Activated T-helper 2 cell treated with anti-CD3 and anti-CD28 coated beads, Interferon-gamma antibody, Interleukin-2, Interleukin-4, amounts not matched to agents 10 μg/mL and 5 μg/mL and 100 μg/mL, durations not matched to agents 14 hours and 24 hours and 36 hours (primary cell): ENCODE measurements around the gene APPL2. TPM values are rescaled to one million over a fixed set of nuclear protein-coding genes. Genes with fewer than 3 reads are reported as not detected.

ENCODE experiments used
- DNase-seq: peaks from one replicate; pipeline ENCODE4 v3.0.0; 2021; ENCODE audit warnings: low spot score
- H3K27ac Mint-ChIP-seq: one replicate; pipeline ENCODE4 v1.8.0; 2021; ENCODE audit warnings: mixed read lengths
- H3K27me3 Mint-ChIP-seq: one replicate; pipeline ENCODE4 v1.8.0; 2021; ENCODE audit warnings: low read depth, mixed read lengths
- H3K36me3 Mint-ChIP-seq: one replicate; pipeline ENCODE4 v1.8.0; 2021; ENCODE audit warnings: low read depth, mixed read lengths
- H3K4me1 Mint-ChIP-seq: one replicate; pipeline ENCODE4 v1.8.0; 2021; ENCODE audit warnings: low read depth, mixed read lengths
- H3K4me3 Mint-ChIP-seq: one replicate; pipeline ENCODE4 v1.8.0; 2021; ENCODE audit warnings: low read depth, mild to moderate bottlenecking, moderate library complexity, mixed read lengths
- H3K9me3 Mint-ChIP-seq: one replicate; pipeline ENCODE4 v1.8.0; 2021; ENCODE audit warnings: mixed read lengths
- intact Hi-C: fragments of 100-400 bp; cut with micrococcal nuclease; formaldehyde crosslinking; loops from one replicate; pipeline ENCODE4 v1.15.1; 2023
- total RNA-seq: library from RNA; stranded (reverse); gene quantifications from 2 replicates; pipeline ENCODE4 v1.2.3, GENCODE V29; 2022

APPL2 gene
- total RNA-seq, 1 donor from 2014 or later, result 28.8 TPM

GRCh38 chr12:105166736-105167135 is 69.2 kb downstream of the APPL2 start:
- Mint-ChIP-seq H3K9me3 (no peaks in the 10 kb centered on the region), H3K27ac (no peak overlapping the region), H3K27me3 (no peaks in the 10 kb centered on the region), H3K36me3 (peaks cover 55% of the 10 kb centered on the region), H3K4me3 (no peak overlapping the region), H3K4me1 (peaks cover 11% of the 10 kb centered on the region)
- intact Hi-C loops, result no loop called here
- no peak for DNase-seq

- Mint-ChIP-seq H3K36me3 (peaks cover 60% of the 10 kb centered on the region), H3K4me3 (no peak overlapping the region), H3K27ac (no peak overlapping the region), H3K9me3 (no peaks in the 10 kb centered on the region), H3K27me3 (no peaks in the 10 kb centered on the region), H3K4me1 (peaks cover 6% of the 10 kb centered on the region)
- intact Hi-C loops, result no loop called here
- no peak for DNase-seq
Observed at GRCh38 chr12:105164068-105164467, 71.9 kb downstream of the APPL2 start.

GRCh38 chr12:105162174-105162573 is 73.8 kb downstream of the APPL2 start:
- Mint-ChIP-seq H3K36me3 (peaks cover 66% of the 10 kb centered on the region), H3K9me3 (no peaks in the 10 kb centered on the region), H3K27me3 (no peaks in the 10 kb centered on the region), H3K27ac (no peak overlapping the region), H3K4me3 (no peak overlapping the region), H3K4me1 (peaks cover 10% of the 10 kb centered on the region)
- no peak for DNase-seq
- intact Hi-C loops, result no loop called here

DNA sequence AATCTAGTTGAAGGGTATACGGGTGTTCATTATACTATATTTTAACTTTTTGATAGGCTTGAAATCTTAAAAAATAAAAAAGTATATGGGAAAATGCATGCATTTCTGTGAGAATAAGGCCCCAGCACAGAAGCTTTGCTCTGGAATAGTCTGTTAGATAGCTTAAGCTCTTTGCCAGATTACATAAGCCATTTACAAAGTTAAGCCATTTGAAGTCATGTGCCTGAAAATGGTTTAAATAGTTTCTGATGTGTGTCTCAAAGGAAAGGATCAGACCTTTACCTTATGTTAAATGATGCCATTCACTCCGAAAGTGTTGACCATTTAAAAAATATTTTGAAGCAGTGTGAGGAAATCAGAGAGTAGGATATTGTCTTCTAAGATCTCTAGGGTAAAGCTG is 77.1 kb downstream of the APPL2 start:
- intact Hi-C loops, result no loop called here
- Mint-ChIP-seq H3K4me1 (peaks cover 9% of the 10 kb centered on the region), H3K9me3 (no peaks in the 10 kb centered on the region), H3K36me3 (peaks cover 70% of the 10 kb centered on the region), H3K4me3 (no peak overlapping the region), H3K27ac (peak overlapping the region; percentile 3), H3K27me3 (no peaks in the 10 kb centered on the region)
- DNase-seq, result no peak

- intact Hi-C loops, result no loop called here
- H3K36me3 Mint-ChIP-seq, result peaks cover 64% of the 10 kb centered on the region
- H3K4me3 Mint-ChIP-seq, result no peak overlapping the region
Observed at GRCh38 chr12:105157606-105158005, 78.4 kb downstream of the APPL2 start.

DNA sequence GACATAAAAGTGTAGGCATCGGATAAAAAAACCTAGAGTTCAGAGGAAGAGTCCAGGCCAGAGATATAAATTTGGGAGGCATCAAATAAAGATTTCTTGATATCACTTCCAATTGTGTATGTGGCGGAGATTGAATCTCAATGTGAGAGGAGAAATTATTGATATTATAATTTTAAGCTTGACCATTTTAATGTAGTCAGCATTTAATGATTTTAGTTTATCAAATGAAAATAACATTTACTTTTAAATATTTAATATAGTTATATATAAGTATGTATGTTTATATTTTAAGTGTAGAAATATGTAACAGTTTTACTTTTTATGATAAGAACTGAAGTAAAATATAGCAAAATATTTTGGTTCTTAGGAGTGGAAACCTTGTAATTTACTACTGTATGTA is 79.7 kb downstream of the APPL2 start:
- H3K9me3 Mint-ChIP-seq, result no peaks in the 10 kb centered on the region
- intact Hi-C loops, result no loop called here
- H3K36me3 Mint-ChIP-seq, result peaks cover 58% of the 10 kb centered on the region
- DNase-seq, result no peak
- no peak overlapping the region for H3K4me3 Mint-ChIP-seq
- H3K27ac Mint-ChIP-seq, result no peak overlapping the region
- H3K27me3 Mint-ChIP-seq, result no peaks in the 10 kb centered on the region
- peaks cover 6% of the 10 kb centered on the region for H3K4me1 Mint-ChIP-seq

More at GRCh38 chr12:105157606-105158005, 78.4 kb downstream of the APPL2 start:
- no peaks in the 10 kb centered on the region for H3K27me3 Mint-ChIP-seq
- DNase-seq, result no peak
- H3K27ac Mint-ChIP-seq, result no peak overlapping the region
- H3K9me3 Mint-ChIP-seq, result no peaks in the 10 kb centered on the region
- H3K4me1 Mint-ChIP-seq, result peaks cover 6% of the 10 kb centered on the region

DNA sequence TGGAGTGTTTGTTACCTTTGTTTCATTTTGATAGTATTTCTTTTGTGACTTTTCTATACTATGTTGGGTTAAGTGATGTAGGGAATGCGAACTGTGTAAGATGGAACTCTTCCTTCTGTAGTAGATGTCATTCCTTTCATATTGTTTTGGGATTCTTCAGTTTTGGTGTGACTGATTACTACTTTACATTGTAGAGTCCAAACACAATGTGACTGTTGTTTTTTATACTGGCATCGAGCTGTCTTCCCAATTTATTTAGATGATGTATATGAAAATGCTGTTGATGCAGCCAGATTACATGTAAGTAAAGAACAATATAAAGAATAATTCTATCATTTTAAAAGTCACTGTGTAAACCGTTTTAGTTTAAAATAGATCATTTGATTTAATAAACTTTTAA is 93.7 kb downstream of the APPL2 start:
- Mint-ChIP-seq H3K27ac (no peak overlapping the region), H3K9me3 (no peaks in the 10 kb centered on the region), H3K4me3 (no peak overlapping the region), H3K27me3 (no peaks in the 10 kb centered on the region), H3K4me1 (no peaks in the 10 kb centered on the region), H3K36me3 (peaks cover 64% of the 10 kb centered on the region)
- intact Hi-C loops, result no loop called here
- no peak for DNase-seq

- no peaks in the 10 kb centered on the region for H3K4me1 Mint-ChIP-seq
- no peak overlapping the region for H3K27ac Mint-ChIP-seq
- intact Hi-C loops, result no loop called here
- no peaks in the 10 kb centered on the region for H3K9me3 Mint-ChIP-seq
- H3K4me3 Mint-ChIP-seq, result no peak overlapping the region
- no peak for DNase-seq
- H3K36me3 Mint-ChIP-seq, result peaks cover 64% of the 10 kb centered on the region
- no peaks in the 10 kb centered on the region for H3K27me3 Mint-ChIP-seq
Observed at GRCh38 chr12:105141320-105141922, 94.6 kb downstream of the APPL2 start.

DNA sequence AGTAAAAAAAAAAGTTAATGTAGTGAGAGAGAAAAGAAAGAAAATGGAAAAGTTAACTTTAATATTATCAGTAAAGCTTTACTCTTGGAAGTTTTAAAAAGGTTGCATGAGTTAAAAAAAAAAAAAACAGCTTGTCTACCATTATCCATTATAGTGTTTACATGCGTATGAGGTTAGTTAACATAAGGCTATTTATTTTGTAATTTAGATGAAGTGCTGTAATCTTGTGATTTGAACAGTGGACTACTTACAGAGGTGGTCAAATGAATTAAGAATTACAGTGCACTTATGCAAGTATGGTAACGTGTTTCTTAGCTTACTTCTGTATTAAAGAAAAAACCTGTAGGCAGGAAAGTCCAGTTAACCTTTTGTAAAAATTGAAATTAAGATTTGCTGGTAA is 97.7 kb downstream of the APPL2 start:
- H3K4me1 Mint-ChIP-seq, result no peaks in the 10 kb centered on the region
- H3K36me3 Mint-ChIP-seq, result peaks cover 73% of the 10 kb centered on the region
- intact Hi-C loops, result no loop called here

More for the DNA sequence above, 97.7 kb downstream of the APPL2 start:
- Mint-ChIP-seq H3K4me3 (no peak overlapping the region), H3K27me3 (no peaks in the 10 kb centered on the region), H3K9me3 (no peaks in the 10 kb centered on the region), H3K27ac (no peak overlapping the region)
- DNase-seq, result no peak

Other genes starting within 250 kb of the APPL2 start
- 25.2 and 29.6 TPM in 2 replicates for gene NOPCHAP1, start 249.9 kb downstream of the APPL2 start, total RNA-seq
- gene ALDH1L2, start 151.7 kb downstream of the APPL2 start, total RNA-seq, result 1.0 and 1.4 TPM in 2 replicates
- 38.4 and 41.3 TPM in 2 replicates for gene WASHC4, start 128.4 kb downstream of the APPL2 start, total RNA-seq
- 246 and 252 TPM in 2 replicates for gene C12orf75, start 94.5 kb upstream of the APPL2 start, total RNA-seq